ENCODE measurements around the gene SIKE1. TPM values are rescaled to one million over a fixed set of nuclear protein-coding genes. Genes with fewer than 3 reads are reported as not detected.
A peak's percentile ranks its signal among the peaks of the same experiment; 100 is the strongest.
"Not testable (repeated sequence)": the region's sequence is repeated elsewhere in the genome, so short reads cannot be mapped to it uniquely, and the experiment has no call there.

SIKE1 gene
- total RNA-seq, 1 donor from 2014 or later = 29.3 TPM

DNA sequence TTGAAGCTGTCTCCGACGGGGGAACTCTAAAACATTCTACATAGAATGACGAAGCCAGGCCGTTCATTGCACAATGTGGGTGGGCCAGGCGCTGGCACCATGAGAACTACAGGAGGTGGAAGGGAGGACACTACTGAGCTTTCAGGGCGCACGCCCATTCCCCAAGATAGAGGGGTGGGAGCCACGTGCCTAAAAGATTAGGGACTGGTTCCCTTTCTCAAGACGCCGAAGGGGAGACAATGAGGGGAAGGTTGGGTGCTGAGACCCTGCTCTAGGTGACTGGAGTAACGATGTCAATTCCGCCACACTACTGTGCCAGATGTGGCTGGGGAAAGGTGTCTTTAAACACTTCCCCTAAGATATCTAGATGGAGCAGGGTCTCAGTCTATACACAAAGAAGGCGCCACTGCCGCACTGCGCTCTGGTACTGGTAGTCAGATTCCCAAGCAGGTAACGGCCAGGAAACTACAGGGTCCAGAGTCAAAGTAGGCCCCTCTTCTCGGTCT is 23.5 kb downstream of the SIKE1 start:
- peak; percentile 6 for ATAC-seq
- intact Hi-C loops (cut with micrococcal nuclease) = no loop called here
- peak; percentile 52 for DNase-seq

DNA sequence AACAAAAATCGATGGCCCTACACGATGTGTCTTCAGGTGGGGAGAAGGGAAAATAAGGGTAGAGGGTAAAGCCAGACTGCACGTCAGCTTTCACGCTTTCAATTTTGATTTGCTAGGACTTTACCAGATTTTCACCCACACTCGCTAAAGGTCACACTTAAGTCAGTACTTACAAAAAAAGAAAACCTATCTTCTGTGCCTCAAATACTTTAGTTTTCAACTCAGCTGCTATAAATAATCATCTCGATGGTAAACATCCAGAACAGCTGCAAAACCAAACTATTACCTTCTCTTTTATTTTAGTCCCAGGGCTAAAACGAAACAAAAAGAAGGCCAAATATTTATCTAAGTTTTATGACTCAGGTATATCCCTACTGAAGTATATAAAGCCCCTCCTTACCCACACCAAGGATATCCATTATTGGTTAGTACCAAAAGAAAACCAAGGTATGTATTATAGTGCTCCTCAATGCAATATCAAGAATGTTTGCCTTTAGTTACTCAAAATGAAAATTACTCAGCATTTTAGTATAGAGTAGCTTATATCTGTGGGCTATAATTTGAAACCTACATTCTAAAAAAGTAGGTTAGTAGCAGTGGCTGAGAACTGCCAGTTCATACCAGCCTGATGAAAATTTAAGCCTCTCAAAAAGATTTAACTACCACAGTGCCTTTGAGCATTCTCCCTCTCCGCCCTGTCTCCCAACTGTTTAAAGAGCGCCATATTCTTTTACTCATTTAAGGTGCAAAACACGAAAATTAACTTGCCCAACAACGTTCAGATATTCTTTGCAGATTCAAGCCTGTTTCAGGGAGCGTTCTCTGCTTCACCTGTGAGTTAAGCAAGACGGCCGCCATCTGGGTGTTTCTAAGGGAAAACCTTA is 24.2 kb downstream of the SIKE1 start:
- DNase-seq = no peak
- no peak for ATAC-seq
- intact Hi-C loops (cut with micrococcal nuclease) = no loop called here

DNA sequence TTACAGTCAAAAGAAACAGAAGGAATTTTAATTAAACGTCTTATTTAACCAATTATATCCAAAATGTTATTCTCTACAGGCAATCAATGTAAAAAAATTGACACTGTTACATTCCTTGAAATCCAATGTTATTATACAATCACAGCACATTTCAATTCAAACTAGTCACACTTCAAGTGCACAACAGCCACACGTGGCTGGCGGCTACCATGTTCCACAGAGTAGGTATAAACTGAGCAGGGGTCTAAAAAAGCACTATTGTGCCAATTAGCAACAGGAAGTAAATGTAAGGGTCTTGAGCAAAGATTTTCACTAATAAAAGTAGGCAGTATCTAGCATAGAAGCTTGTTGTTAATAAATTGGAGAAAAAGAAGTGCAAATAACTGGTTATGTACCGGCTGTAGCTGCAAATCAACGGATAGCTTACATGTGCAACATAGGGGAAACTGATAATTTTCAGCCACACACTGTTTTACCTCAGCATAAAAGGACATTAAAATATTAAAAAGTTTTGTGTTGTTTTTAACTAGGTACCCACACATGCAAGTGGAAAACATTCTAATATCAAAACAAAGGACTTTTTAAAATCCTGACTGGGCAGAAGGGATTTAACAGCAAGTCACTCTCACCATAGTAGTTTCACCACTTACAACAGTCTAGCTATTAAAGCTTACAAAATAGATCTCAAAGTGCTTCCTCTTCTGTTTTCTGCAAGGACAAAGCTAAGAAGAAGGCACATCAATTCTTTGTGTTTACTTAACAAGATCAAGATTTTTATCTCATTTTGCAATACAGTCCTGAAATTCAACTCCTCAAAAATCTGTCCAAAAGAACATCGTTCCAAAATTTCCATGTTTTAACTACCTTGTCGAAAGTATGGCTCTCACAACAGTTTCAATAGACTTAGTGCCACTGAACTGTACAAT is 25.2 kb downstream of the SIKE1 start:
- no peak for DNase-seq
- ATAC-seq = no peak
- intact Hi-C loops (cut with micrococcal nuclease) = no loop called here

DNA sequence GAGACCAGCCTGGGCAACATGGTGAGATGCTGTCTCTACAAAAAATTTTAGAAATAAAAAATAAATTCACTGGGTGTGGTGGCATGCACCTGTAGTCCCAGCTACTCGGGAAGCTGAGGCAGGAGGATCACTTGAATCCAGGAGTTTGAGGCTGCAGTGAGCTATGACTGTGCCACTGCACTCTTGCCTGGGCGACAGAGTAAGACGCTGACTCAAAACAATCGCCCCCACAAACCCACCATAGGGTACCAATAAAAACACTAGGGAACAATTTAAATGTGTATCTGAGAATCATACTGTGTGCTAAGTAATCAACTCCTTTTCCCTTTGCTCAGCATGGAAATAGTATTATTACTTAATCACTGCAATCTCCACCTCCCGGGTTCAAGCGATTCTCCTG is 26.8 kb downstream of the SIKE1 start:
- intact Hi-C loops (cut with micrococcal nuclease); DNase-seq; ATAC-seq: not testable (repeated sequence)

DNA sequence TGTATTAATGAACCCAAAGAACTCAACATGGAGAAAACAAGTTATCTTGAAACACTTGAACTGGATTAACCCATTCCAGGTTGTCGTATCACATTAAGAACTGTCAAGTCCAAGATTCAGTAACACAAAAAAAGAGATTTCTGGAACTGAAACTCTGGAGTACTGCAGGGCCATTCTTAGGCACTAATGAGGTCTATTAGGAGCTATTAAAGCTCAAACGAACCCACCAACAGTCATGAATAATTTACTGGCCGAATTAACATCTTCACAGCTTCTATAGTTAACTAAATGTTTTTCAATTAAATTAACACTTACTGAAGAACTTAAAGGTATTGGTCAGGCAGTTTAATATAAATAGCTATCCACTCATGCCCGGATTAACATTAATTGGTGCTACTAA is 27.3 kb downstream of the SIKE1 start:
- intact Hi-C loops (cut with micrococcal nuclease) = no loop called here
- ATAC-seq = no peak

DNA sequence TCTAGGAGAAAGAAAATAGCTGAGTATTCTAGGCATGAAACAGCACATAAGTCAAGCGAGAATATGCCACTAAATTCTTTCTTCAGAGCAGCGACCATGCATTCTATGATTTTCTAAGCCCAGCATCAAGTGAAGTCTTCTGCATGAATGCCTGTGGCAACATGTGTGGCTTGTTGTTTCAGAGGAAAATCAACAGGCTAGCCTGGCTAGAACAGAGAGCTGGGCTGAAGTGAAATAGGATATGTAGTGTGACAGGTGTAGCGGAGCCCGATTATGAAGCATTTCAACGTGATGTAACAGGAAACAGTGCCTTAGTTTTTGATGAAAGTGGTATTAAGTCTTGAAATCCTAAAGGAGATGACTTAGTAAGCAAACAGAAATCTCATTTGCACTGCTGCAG is 29.7 kb downstream of the SIKE1 start:
- intact Hi-C loops (cut with micrococcal nuclease) = no loop called here
- ATAC-seq = peak; percentile 9
- no peak for DNase-seq

More for the DNA sequence above, 27.3 kb downstream of the SIKE1 start:
- no peak for DNase-seq

DNA sequence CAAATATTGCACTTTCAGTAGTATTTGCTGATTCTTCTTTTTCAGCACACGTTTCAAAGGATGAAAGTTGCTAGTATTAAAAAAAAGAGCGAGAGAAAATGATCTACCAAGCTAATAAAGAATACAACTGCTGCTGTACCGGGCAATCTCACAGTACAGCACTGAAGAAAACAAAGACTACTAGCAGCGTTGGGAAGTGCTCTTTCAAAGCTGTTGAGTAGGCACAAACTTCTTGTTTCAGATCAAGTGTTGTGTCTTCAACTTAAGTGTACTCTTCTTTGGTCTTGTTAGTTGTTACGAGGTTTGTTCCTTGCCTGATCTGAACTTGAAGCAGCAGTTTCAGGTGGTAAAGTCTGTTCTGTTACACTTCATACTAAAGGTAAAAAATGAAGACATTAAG is 30.6 kb downstream of the SIKE1 start:
- ATAC-seq (no peak), DNase-seq (no peak)
- intact Hi-C loops (cut with micrococcal nuclease) = no loop called here

DNA sequence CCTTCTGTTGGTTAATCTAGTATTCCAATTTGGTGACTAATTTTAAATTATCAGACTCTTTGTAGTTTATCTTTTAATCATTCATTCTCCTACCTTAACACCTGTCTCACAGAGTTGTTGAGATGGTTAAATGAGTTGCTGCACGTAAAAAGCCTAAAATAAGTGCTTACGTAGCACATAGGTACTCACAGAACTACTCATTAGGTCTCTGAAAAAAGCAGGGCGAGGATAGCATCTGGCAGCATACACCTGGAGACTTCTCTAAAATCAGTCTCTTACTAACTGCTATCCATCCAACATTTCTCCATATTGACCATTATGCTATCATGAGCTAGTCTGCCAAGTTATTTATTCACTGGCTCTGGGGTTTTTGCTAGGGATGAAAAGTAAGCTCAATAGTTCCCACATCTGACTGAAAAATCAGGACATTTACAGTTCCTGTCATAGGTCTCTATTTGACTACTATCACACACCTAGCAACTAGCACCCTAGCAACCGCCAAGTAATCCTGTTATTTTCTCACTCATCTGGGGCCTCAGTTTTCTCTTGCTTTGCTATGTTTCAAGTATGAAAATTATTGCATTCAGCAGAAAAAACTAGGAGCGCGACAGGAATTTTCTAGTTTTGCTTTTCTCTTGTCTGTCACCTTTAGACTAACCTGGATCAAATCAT is 33.9 kb downstream of the SIKE1 start:
- ATAC-seq (no peak), DNase-seq (no peak)
- intact Hi-C loops (cut with micrococcal nuclease) = no loop called here

DNA sequence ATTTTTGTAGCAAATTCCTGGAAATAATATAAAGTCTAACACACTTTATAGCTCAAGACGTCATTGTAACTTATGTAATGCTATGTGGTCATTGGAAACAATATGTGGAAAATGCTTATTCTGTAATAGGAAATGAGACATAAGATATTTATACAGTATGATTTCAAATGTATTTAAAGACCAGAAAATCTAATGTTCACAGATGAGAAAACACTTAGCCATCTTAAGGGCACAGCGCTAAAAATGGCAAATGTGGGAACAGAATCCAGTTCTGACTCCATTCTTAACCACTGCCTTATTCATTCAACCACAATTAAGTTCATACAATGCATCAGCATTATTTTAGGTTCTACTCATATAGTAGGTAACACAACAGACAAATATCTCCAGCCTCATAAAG is 35.2 kb downstream of the SIKE1 start:
- no peak for ATAC-seq
- no peak for DNase-seq
- intact Hi-C loops (cut with micrococcal nuclease) = no loop called here

DNA sequence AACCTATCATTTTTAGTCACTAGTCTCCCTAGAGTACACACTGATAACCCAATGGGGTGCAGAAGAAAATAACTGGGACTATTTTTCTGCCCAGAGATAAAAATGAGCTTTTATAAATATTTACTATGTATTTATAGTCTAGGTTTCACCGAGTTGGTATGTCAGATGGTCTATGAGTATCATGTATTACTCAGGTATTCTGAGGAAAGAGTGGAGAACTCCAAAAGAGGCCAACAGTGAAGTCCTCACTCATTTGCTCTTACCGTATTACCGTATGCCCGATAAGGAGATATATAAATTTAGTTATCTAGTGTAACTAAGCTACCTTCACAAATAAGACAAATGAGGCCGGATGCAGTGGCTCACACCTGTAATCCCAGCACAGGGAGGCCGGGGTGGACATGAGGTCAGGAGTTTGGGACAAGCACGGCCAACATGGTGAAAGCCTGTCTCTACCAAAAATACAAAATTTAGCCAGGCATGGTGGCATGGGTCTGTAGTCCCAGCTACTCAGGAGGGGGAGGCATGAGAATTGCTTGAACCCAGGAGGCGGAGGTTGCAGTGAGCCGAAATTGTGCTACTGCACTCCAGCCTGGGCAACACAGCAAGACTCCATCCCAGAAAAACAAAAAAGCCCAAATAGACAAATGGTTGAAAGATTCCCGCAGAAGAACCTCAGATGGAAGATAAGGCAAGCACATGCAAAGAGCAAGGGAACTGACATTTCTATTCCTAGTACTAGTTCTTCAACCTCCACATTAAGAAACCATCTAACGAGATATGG is 38.3 kb downstream of the SIKE1 start:
- ATAC-seq = no peak
- intact Hi-C loops (cut with micrococcal nuclease) = no loop called here
- no peak for DNase-seq

DNA sequence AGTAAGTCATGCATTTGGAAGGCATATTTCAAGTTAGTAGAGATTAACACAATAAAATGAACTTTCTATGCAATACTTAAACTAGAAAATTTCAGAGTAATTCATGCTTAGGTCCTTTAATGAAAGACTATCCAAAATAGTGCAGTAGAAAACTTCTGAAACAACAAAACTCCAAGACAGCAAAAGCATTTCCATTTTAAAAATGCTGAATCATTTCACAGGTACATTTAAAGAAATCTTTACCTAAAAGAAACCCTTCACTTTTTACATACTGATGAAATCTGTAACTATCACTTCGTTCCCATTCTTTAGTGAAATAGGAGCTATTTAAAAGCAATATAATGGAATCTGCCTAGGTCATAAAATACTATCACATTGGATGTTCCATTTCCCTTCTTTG is 40.2 kb downstream of the SIKE1 start:
- ATAC-seq (no peak), DNase-seq (no peak)
- intact Hi-C loops (cut with micrococcal nuclease) = no loop called here

DNA sequence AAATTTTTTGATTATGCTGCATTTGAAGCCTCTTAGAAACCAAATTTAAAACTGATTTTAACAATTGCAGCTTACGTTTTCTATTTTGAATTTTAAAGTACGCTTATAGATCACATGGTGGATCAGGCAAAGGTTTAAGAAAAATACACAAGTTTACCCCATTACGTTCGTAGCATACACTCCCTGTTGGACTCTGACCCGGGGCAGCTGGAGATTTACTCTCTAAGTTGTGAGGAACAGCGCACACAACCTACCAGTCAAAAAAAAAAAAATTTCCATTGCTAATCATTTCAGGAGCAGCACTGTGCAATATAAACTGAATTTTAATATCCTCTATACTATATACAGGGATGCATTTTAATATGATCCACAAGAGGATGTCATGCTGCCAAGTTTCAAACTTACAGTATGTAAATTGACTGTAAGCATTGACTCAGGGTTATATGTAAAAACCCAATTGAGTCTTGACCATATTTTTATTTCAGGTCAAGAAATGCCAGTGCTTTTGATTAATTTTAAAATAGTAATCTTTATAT is 43.1 kb downstream of the SIKE1 start:
- intact Hi-C loops (cut with micrococcal nuclease) = no loop called here
- DNase-seq = no peak
- ATAC-seq = no peak

DNA sequence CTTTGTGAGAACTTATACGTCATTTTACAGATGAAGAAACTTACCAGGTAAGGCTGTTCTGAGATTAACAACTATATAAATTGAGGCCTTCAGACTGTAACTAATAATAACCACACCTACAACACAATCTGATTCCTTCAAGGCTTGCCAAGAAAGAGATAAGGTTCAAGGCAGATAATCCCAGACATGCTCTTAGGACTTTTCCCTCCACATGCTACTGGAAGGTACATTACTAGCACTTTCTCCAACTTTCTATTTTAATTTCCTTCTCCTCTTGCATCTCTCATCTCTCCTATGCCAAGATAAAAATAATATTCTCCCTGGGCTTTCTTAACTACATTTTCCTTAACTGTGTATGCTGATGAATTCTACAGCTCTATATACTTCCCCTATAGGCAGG is 45.0 kb downstream of the SIKE1 start:
- ATAC-seq (no peak), DNase-seq (no peak)
- intact Hi-C loops (cut with micrococcal nuclease) = no loop called here

DNA sequence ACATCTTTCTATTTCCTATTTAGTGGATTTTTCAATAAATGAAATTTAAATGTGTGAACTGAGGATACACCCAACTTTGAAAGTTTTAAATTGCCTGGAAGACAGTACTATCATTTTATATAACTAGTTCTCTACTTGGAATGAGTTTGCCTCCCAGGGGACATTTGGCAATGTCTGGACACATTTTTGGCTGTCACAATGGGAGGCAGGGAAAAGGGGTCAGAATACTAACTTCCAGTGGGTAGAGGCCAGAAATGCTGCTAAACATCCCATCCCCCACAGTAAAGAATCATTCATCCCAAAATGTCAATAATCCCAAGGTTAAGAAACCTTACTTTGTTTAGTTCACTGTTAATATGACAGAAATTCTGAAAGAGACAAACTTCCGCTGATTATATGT is 50.7 kb downstream of the SIKE1 start:
- DNase-seq = no peak
- ATAC-seq = no peak
- intact Hi-C loops (cut with micrococcal nuclease) = no loop called here

DNA sequence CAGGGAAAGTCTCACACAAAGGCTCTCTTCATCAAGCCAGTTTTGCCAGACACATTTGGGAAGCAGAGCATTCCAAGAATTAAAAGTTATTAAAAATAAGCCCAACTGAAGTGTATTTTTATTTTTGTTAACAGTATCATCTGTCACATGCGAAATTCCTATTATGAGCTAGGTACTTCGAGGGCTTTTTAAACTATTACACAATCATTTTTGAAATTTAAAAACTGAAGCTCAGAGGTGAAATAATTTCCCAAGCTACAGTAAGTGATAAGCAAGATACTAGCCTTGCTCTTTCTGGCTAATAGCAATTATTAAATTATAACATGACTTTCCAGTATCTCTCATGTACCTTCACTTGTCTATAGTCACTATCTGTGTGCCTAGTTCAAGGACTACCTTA is 51.9 kb downstream of the SIKE1 start:
- no peak for ATAC-seq
- intact Hi-C loops (cut with micrococcal nuclease) = no loop called here
- DNase-seq = no peak

DNA sequence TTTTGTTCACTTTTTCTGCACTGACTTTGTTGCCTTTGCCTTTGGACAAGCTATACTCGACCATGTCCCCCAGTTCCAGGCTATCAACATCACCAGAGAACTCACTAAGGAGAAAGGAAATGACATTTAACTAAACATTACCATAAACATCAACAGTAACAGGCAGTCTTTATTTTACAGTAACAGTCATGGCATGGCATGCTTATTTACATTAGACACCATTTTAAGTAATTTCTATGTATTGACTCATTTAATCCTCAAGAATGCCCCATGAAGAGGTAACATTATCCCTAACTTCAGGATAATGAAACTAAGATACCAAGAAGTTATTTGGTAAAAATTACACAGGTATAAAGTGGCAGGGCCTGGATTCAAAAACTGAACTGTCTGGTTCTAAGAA is 55.3 kb downstream of the SIKE1 start:
- DNase-seq = no peak
- ATAC-seq = no peak
- intact Hi-C loops (cut with micrococcal nuclease) = no loop called here

DNA sequence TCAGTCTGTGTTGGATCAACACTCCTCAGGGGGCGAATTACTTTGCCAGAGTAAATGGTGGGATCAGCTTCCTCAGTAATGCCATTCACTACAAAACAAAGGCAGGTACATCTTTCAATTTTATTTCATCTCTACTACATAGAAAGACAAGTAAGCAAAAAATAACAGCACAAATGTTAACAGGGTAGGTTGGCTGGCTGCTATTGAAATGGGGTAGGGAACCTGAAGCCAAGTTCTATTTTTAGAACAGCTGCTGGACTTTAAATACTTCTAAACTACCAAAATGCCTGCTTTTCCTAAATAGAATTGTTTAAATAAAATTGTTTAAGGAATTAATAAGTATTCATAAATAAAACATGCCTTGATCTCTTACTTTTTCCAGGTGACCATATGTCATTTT is 56.6 kb downstream of the SIKE1 start:
- ATAC-seq (peak; percentile 63), DNase-seq (no peak)
- intact Hi-C loops (cut with micrococcal nuclease) = no loop called here

DNA sequence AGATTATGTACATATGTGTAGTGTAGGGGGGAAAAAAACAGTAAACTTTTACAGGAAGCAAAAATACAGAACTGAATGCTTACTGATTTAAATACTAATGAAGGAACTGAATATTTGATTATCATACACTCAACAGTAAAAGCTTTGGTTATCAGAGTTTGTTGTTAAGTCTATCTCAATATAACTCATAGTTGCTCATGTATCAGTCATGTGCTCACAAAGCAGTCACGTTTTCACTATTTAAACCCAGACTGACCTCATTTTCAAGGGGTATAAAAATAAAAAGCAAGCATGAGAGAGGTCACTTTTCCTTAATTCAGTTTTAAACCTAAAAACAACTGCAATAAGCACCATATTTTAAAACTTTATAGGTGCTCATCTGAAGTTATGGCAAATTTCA is 57.0 kb downstream of the SIKE1 start:
- ATAC-seq (no peak), DNase-seq (no peak)
- intact Hi-C loops (cut with micrococcal nuclease) = no loop called here

DNA sequence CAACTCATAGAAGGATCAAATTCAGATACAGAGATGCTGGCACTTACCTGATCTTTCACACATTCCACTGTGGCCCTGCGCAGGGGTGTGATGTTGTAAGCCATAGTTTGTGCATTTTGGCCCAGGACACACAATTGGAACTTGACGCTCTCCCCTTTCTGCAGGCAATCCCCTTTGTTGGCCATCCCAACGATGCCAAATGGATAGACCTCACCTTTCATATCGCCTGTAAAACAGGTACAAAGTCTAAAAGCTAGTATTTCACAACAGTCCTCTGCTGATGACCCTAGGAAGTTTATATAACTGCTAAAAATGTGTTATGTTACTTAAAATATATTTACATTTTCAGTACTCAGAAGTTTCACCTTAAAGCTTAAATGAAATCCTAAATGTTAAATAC is 60.0 kb downstream of the SIKE1 start:
- DNase-seq (no peak), ATAC-seq (no peak)
- intact Hi-C loops (cut with micrococcal nuclease) = no loop called here
